ENCODE data around the gene PEX5L. TPM values are rescaled to one million over a fixed set of nuclear protein-coding genes. Genes with fewer than 3 reads are reported as not detected.

PEX5L gene
- polyA plus RNA-seq, 1 donor from 2014 or later: 1.0 TPM

DNA sequence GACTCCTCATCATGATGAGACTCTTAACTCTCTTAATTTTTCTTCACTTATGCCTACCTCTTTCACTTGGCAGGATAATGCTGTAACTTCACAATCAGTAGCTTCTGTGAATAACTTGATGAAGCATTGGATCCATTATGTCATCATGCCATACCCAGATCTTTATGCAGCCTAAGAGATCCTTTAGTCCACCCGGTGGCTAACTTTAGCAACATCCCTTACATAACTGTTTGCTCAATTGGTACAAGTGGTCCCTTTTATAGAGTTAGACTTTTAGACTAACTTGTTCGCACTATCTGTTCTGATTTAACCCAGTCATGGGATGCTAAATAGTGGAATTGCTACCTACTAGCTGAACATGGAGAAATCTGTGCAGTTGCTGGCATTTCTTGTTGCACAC lies 199.4 kb downstream of the PEX5L start:
- Histone ChIP-seq H3K9ac (ENCODE audit: low read length) (no peak overlapping the region), H3F3A (ENCODE audit: insufficient read depth, low read length, poor library complexity, severe bottlenecking) (no peaks in the 10 kb centered on the region), H3K27me3 (ENCODE audit: insufficient read depth, low read depth, low read length) (no peaks in the 10 kb centered on the region), H3K79me2 (replicated peaks; ENCODE audit: insufficient read depth, low read length) (no peaks in the 10 kb centered on the region), H4K20me1 (ENCODE audit: insufficient read depth) (no peaks in the 10 kb centered on the region), H3K36me3 (ENCODE audit: insufficient read depth, low read length) (no peaks in the 10 kb centered on the region), H3K27ac (ENCODE audit: low read length) (no peak overlapping the region), H2AFZ (ENCODE audit: low read depth, low read length) (no peak overlapping the region), H3K4me2 (ENCODE audit: low read length) (no peak overlapping the region), H3K4me3 (ENCODE audit: low read length) (no peak overlapping the region), H3K9me3 (ENCODE audit: low read length) (no peaks in the 10 kb centered on the region), H3K9me2 (ENCODE audit: insufficient read depth, low read length) (no peaks in the 10 kb centered on the region)
- TF ChIP-seq EZH2 (IDR thresholded peaks at IDR 0.05; ENCODE audit: borderline replicate concordance, insufficient read depth, low read length, poor library complexity, severe bottlenecking) (no peak), RAD21 (conservative IDR thresholded peaks at IDR 0.05) (no peak)

DNA sequence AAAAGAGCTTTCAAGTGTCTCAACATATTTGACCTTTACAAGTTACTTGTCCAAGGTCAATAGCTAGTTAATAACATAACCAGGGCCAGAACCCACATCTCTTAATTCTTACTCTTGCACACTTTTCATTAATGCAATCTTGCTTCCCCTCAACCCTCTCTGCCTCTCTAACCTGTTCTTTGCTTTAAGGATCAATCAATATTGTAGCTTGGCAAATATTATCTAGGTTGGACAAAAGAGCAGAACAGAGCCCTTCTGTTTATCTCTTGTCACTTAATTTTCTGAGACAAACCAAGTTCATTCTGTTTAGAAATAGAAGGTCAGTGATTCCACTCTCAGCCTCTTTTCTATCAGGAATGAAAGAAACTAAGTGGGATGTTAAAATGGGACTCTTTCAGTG lies 203.4 kb downstream of the PEX5L start:
- TF ChIP-seq, protein P1, sequence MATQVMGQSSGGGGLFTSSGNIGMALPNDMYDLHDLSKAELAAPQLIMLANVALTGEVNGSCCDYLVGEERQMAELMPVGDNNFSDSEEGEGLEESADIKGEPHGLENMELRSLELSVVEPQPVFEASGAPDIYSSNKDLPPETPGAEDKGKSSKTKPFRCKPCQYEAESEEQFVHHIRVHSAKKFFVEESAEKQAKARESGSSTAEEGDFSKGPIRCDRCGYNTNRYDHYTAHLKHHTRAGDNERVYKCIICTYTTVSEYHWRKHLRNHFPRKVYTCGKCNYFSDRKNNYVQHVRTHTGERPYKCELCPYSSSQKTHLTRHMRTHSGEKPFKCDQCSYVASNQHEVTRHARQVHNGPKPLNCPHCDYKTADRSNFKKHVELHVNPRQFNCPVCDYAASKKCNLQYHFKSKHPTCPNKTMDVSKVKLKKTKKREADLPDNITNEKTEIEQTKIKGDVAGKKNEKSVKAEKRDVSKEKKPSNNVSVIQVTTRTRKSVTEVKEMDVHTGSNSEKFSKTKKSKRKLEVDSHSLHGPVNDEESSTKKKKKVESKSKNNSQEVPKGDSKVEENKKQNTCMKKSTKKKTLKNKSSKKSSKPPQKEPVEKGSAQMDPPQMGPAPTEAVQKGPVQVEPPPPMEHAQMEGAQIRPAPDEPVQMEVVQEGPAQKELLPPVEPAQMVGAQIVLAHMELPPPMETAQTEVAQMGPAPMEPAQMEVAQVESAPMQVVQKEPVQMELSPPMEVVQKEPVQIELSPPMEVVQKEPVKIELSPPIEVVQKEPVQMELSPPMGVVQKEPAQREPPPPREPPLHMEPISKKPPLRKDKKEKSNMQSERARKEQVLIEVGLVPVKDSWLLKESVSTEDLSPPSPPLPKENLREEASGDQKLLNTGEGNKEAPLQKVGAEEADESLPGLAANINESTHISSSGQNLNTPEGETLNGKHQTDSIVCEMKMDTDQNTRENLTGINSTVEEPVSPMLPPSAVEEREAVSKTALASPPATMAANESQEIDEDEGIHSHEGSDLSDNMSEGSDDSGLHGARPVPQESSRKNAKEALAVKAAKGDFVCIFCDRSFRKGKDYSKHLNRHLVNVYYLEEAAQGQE (IDR thresholded peaks at IDR 0.05; ENCODE audit: borderline replicate concordance): no peak
- TF ChIP-seq EP300 (conservative IDR thresholded peaks at IDR 0.05; ENCODE audit: poor library complexity, severe bottlenecking) (no peak), MXI1 (conservative IDR thresholded peaks at IDR 0.05; ENCODE audit: poor library complexity, severe bottlenecking) (no peak), POLR2AphosphoS5 (IDR thresholded peaks at IDR 0.05) (no peak), RAD21 (conservative IDR thresholded peaks at IDR 0.05) (no peak), SMC3 (conservative IDR thresholded peaks at IDR 0.05; ENCODE audit: poor library complexity) (no peak), EZH2 (IDR thresholded peaks at IDR 0.05; ENCODE audit: borderline replicate concordance, insufficient read depth, low read length, poor library complexity, severe bottlenecking) (no peak)
- TF ChIP-seq, protein P2, sequence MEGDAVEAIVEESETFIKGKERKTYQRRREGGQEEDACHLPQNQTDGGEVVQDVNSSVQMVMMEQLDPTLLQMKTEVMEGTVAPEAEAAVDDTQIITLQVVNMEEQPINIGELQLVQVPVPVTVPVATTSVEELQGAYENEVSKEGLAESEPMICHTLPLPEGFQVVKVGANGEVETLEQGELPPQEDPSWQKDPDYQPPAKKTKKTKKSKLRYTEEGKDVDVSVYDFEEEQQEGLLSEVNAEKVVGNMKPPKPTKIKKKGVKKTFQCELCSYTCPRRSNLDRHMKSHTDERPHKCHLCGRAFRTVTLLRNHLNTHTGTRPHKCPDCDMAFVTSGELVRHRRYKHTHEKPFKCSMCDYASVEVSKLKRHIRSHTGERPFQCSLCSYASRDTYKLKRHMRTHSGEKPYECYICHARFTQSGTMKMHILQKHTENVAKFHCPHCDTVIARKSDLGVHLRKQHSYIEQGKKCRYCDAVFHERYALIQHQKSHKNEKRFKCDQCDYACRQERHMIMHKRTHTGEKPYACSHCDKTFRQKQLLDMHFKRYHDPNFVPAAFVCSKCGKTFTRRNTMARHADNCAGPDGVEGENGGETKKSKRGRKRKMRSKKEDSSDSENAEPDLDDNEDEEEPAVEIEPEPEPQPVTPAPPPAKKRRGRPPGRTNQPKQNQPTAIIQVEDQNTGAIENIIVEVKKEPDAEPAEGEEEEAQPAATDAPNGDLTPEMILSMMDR (IDR thresholded peaks at IDR 0.05; ENCODE audit: poor library complexity, severe bottlenecking): no peak
- no peaks in the 10 kb centered on the region for H4K20me1 ChIP-seq (ENCODE audit: insufficient read depth)
- no peak overlapping the region for H2AFZ ChIP-seq (ENCODE audit: low read depth, low read length)
- H3K27me3 ChIP-seq (ENCODE audit: insufficient read depth, low read depth, low read length): no peaks in the 10 kb centered on the region
- H3K79me2 ChIP-seq (replicated peaks; ENCODE audit: insufficient read depth, low read length): no peaks in the 10 kb centered on the region
- H3K9me2 ChIP-seq (ENCODE audit: insufficient read depth, low read length): no peaks in the 10 kb centered on the region
- no peaks in the 10 kb centered on the region for H3F3A ChIP-seq (ENCODE audit: insufficient read depth, low read length, poor library complexity, severe bottlenecking)
- H3K4me2 ChIP-seq (ENCODE audit: low read length): no peak overlapping the region
- H3K9ac ChIP-seq (ENCODE audit: low read length): no peak overlapping the region
- H3K9me3 ChIP-seq (ENCODE audit: low read length): no peaks in the 10 kb centered on the region
- H3K36me3 ChIP-seq (ENCODE audit: insufficient read depth, low read length): no peaks in the 10 kb centered on the region
- H3K27ac ChIP-seq (ENCODE audit: low read length): no peak overlapping the region
- H3K4me3 ChIP-seq (ENCODE audit: low read length): no peak overlapping the region

DNA sequence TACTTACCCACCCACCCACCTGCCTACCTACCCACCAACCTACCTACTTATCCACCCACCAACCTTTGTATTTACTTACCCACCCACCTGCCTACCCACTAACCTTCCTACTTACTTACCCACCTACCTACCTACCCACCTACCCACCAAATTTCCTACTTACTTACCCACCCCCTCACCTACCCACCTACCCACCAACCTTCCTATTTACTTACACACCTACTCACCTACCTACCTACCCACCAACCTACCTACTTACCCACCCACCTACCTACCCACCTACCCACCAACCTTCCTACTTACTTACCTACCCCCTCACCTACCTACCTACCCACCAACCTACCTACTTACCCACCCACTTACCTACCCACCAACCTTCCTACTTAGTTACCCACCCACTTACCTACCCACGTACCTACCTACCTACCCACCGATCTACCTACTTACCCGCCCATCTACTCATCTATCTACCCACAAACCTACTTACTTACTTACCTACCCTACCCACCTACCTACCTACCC lies 204.3 kb downstream of the PEX5L start:
- H3K9me2 ChIP-seq (ENCODE audit: insufficient read depth, low read length): no peaks in the 10 kb centered on the region
- no peak overlapping the region for H3K27ac ChIP-seq (ENCODE audit: low read length)
- H4K20me1 ChIP-seq (ENCODE audit: insufficient read depth): no peaks in the 10 kb centered on the region
- H3K9ac ChIP-seq (ENCODE audit: low read length): no peak overlapping the region
- no peak overlapping the region for H3K4me3 ChIP-seq (ENCODE audit: low read length)
- no peaks in the 10 kb centered on the region for H3K27me3 ChIP-seq (ENCODE audit: insufficient read depth, low read depth, low read length)
- no peaks in the 10 kb centered on the region for H3K9me3 ChIP-seq (ENCODE audit: low read length)
- no peak for TF ChIP-seq EP300 (conservative IDR thresholded peaks at IDR 0.05; ENCODE audit: poor library complexity, severe bottlenecking)
- TF ChIP-seq RAD21 (conservative IDR thresholded peaks at IDR 0.05): no peak
- TF ChIP-seq, protein P1 (IDR thresholded peaks at IDR 0.05; ENCODE audit: borderline replicate concordance): no peak
- no peak for TF ChIP-seq TAF1 (IDR thresholded peaks at IDR 0.05; ENCODE audit: low read depth)
- no peak for TF ChIP-seq SMC3 (conservative IDR thresholded peaks at IDR 0.05; ENCODE audit: poor library complexity)
- no peak for TF ChIP-seq EZH2 (IDR thresholded peaks at IDR 0.05; ENCODE audit: borderline replicate concordance, insufficient read depth, low read length, poor library complexity, severe bottlenecking)
- TF ChIP-seq POLR2AphosphoS5 (IDR thresholded peaks at IDR 0.05): no peak
- TF ChIP-seq, protein P2 (IDR thresholded peaks at IDR 0.05; ENCODE audit: poor library complexity, severe bottlenecking): no peak
- TF ChIP-seq MXI1 (conservative IDR thresholded peaks at IDR 0.05; ENCODE audit: poor library complexity, severe bottlenecking): no peak
- H3K4me2 ChIP-seq (ENCODE audit: low read length): no peak overlapping the region
- no peaks in the 10 kb centered on the region for H3K79me2 ChIP-seq (replicated peaks; ENCODE audit: insufficient read depth, low read length)
- no peaks in the 10 kb centered on the region for H3K36me3 ChIP-seq (ENCODE audit: insufficient read depth, low read length)
- H2AFZ ChIP-seq (ENCODE audit: low read depth, low read length): no peak overlapping the region
- no peaks in the 10 kb centered on the region for H3F3A ChIP-seq (ENCODE audit: insufficient read depth, low read length, poor library complexity, severe bottlenecking)
